H9 (cell line): ENCODE measurements around the gene PDZK1IP1. TPM values are rescaled to one million over a fixed set of nuclear protein-coding genes. Genes with fewer than 3 reads are reported as not detected.
"Not testable (repeated sequence)": the region's sequence is repeated elsewhere in the genome, so short reads cannot be mapped to it uniquely, and the experiment has no call there.

Experiments
- DNase-seq: peaks from one replicate; pipeline ENCODE4 v3.0.0-alpha.2; 2017
- H2AFZ ChIP-seq: one replicate; pipeline ENCODE4 v1.6.1; 2013; ENCODE audit warnings: mild to moderate bottlenecking, low read length, control low read depth, moderate library complexity
- H2AK5ac ChIP-seq: 2 replicates; pipeline ENCODE4 v1.6.1; 2013; ENCODE audit warnings: low read length, control low read depth, mixed read lengths; ENCODE audit not compliant: insufficient read length
- H2BK120ac ChIP-seq: one replicate; pipeline ENCODE4 v1.6.1; 2013; ENCODE audit warnings: low read depth, mild to moderate bottlenecking, low read length, control low read depth, inconsistent platforms; ENCODE audit not compliant: poor library complexity, severe bottlenecking
- H2BK12ac ChIP-seq: 2 replicates; pipeline ENCODE4 v1.6.1; 2013; ENCODE audit warnings: low read length, control low read depth, mixed read lengths, low read depth; ENCODE audit not compliant: insufficient read length
- H2BK15ac ChIP-seq: 2 replicates; pipeline ENCODE4 v1.6.1; 2013; ENCODE audit warnings: low read depth, low read length, control low read depth
- H2BK20ac ChIP-seq: one replicate; pipeline ENCODE4 v1.6.1; 2013; ENCODE audit warnings: low read depth, mild to moderate bottlenecking, low read length, control low read depth, inconsistent platforms; ENCODE audit not compliant: poor library complexity, severe bottlenecking
- H2BK5ac ChIP-seq: 2 replicates; pipeline ENCODE4 v1.6.1; 2013; ENCODE audit warnings: low read length, control low read depth, mixed read lengths; ENCODE audit not compliant: insufficient read length
- H3K14ac ChIP-seq: 2 replicates; pipeline ENCODE4 v1.6.1; 2013; ENCODE audit warnings: low read length, control low read depth; ENCODE audit not compliant: insufficient read depth
- H3K18ac ChIP-seq: 2 replicates; pipeline ENCODE4 v1.6.1; 2013; ENCODE audit warnings: low read depth, mild to moderate bottlenecking, mixed read lengths, low read length, control low read depth; ENCODE audit not compliant: insufficient read length
- H3K23ac ChIP-seq: 2 replicates; pipeline ENCODE4 v1.6.1; 2013; ENCODE audit warnings: low read length, control low read depth, mixed read lengths, low read depth; ENCODE audit not compliant: insufficient read length
- H3K23me2 ChIP-seq: 2 replicates; pipeline ENCODE4 v1.6.1; 2013; ENCODE audit warnings: low read depth, mild to moderate bottlenecking, mixed read lengths, low read length, control low read depth; ENCODE audit not compliant: insufficient read length, poor library complexity, severe bottlenecking
- H3K27ac ChIP-seq: 2 replicates; pipeline ENCODE4 v1.5.1; 2013; ENCODE audit warnings: low read length, control low read depth, mixed read lengths, low read depth; ENCODE audit not compliant: insufficient read length
- H3K27me3 ChIP-seq: 2 replicates; pipeline ENCODE4 v1.6.1; 2013; ENCODE audit warnings: low read length, control low read depth, inconsistent platforms; ENCODE audit not compliant: insufficient read depth
- H3K4ac ChIP-seq: 2 replicates; pipeline ENCODE4 v1.6.1; 2013; ENCODE audit warnings: low read depth, mild to moderate bottlenecking, control low read depth, inconsistent platforms, low read length, moderate library complexity
- H3K4me1 ChIP-seq: 2 replicates; pipeline ENCODE4 v1.6.1; 2013; ENCODE audit warnings: low read length, control low read depth, inconsistent platforms; ENCODE audit not compliant: insufficient read depth
- H3K4me2 ChIP-seq: 2 replicates; pipeline ENCODE4 v1.6.1; 2013; ENCODE audit warnings: low read length, control low read depth, mixed read lengths; ENCODE audit not compliant: insufficient read length, insufficient read depth
- H3K56ac ChIP-seq: 2 replicates; pipeline ENCODE4 v1.6.1; 2013; ENCODE audit warnings: low read depth, mild to moderate bottlenecking, mixed read lengths, low read length, control low read depth; ENCODE audit not compliant: insufficient read length
- H3K79me1 ChIP-seq: 2 replicates; pipeline ENCODE4 v1.6.1; 2013; ENCODE audit warnings: low read depth, mild to moderate bottlenecking, moderate library complexity, low read length, control low read depth, inconsistent platforms; ENCODE audit not compliant: insufficient read depth, poor library complexity, severe bottlenecking
- H3K79me2 ChIP-seq: 2 replicates; pipeline ENCODE4 v1.6.1; 2013; ENCODE audit warnings: low read length, control low read depth, inconsistent platforms; ENCODE audit not compliant: insufficient read depth
- H3K9ac ChIP-seq: 2 replicates; pipeline ENCODE4 v1.6.1; 2013; ENCODE audit warnings: low read length, control low read depth, mixed read lengths; ENCODE audit not compliant: insufficient read length; ENCODE audit errors: extremely low read depth
- H3K9me3 ChIP-seq: one replicate; pipeline ENCODE4 v1.6.1; 2013; ENCODE audit warnings: low read depth, low read length, inconsistent platforms; ENCODE audit not compliant: control insufficient read depth
- H3T11ph ChIP-seq: one replicate; pipeline ENCODE4 v1.6.1; 2013; ENCODE audit warnings: mild to moderate bottlenecking, low read length, control low read depth, inconsistent platforms
- H4K20me1 ChIP-seq: one replicate; pipeline ENCODE4 v1.6.1; 2013; ENCODE audit not compliant: control insufficient read depth, insufficient read length, insufficient read depth
- H4K5ac ChIP-seq: 2 replicates; pipeline ENCODE4 v1.6.1; 2013; ENCODE audit warnings: low read depth, mild to moderate bottlenecking, mixed read lengths, low read length, control low read depth; ENCODE audit not compliant: insufficient read length
- H4K8ac ChIP-seq: replicated peaks from 2 replicates; pipeline ENCODE4 v1.6.1; 2013; ENCODE audit warnings: low read length, control low read depth, mixed read lengths, low read depth; ENCODE audit not compliant: insufficient read length
- H4K91ac ChIP-seq: 2 replicates; pipeline ENCODE4 v1.6.1; 2013; ENCODE audit warnings: low read depth, mild to moderate bottlenecking, moderate library complexity, mixed read lengths, low read length, control low read depth; ENCODE audit not compliant: insufficient read length
- H3K27ac Mint-ChIP-seq, 3 experiments: 2 replicates in 2 of 3; 3 replicates in 1 of 3; pipeline ENCODE4 v1.8.0; 2020 to 2021; ENCODE audit warnings: mixed read lengths in 3 of 3, mild to moderate bottlenecking in 1 of 3, moderate library complexity in 1 of 3
- H3K27me3 Mint-ChIP-seq: 2 replicates; pipeline ENCODE4 v1.8.0; 2021; ENCODE audit warnings: low read depth, mild to moderate bottlenecking, moderate library complexity, mixed read lengths
- H3K36me3 Mint-ChIP-seq, 3 experiments: 2 replicates in 2 of 3; 3 replicates in 1 of 3; pipeline ENCODE4 v1.8.0; 2020 to 2021; ENCODE audit warnings: low read depth in 3 of 3, mixed read lengths in 3 of 3; ENCODE audit not compliant: insufficient read depth in 1 of 3
- H3K4me1 Mint-ChIP-seq, 2 experiments: 2 replicates each; pipeline ENCODE4 v1.8.0; 2020; ENCODE audit warnings: mixed read lengths in 2 of 2
- H3K4me3 Mint-ChIP-seq, 2 experiments: 2 replicates in 1 of 2; 3 replicates in 1 of 2; pipeline ENCODE4 v1.8.0; 2020 to 2021; ENCODE audit warnings: mild to moderate bottlenecking in 2 of 2, mixed read lengths in 2 of 2, moderate library complexity in 1 of 2
- H3K9me3 Mint-ChIP-seq, 2 experiments: 2 replicates in 1 of 2; 3 replicates in 1 of 2; pipeline ENCODE4 v1.8.0; 2020; ENCODE audit warnings: mild to moderate bottlenecking in 2 of 2, mixed read lengths in 2 of 2, moderate library complexity in 1 of 2
- WGBS: extraction: QIAGEN DNeasy Blood & Tissue Kit; methylation state at CpG from one replicate; pipeline ENCODE4 v1.1.7; 2013; ENCODE audit warnings: missing lambda C conversion rate, low lambda C conversion rate, mixed read lengths; ENCODE audit not compliant: insufficient read length; ENCODE audit errors: extremely low coverage; 5-methylcytosine and 5-hydroxymethylcytosine counted together
- total RNA-seq: library from RNA; stranded (reverse); gene quantifications from 2 replicates; pipeline ENCODE4 v1.2.1, GENCODE V29; 2021
- TF ChIP-seq, protein P1 (sequence below): fragments of 200-600 bp; sonication (generic); conservative IDR thresholded peaks from 3 replicates; pipeline ENCODE4 v1.8.0; 2021; ENCODE audit warnings: antibody characterized with exemption, mild to moderate bottlenecking

PDZK1IP1 gene
- total RNA-seq, 1 experiment from 2014 or later = not detected

DNA sequence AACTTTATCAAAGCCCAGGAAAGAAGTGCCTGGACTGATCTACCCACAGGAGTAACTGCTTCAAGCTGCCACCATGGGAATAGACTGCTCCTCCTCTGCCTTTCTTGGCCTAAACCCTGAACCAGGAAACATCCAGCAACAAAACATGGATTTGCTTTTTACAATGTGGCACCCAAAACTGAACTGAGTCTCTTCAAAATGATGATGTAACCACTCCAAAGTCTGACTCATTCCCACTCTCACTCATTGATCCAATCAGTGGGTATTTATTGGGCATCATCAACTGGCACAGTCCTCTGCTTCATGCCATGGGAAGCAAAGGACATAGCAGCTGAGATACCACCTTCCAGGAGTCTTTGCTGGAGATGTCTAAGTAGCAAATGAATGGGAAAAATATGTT lies 29.1 kb downstream of the PDZK1IP1 start:
- no peak overlapping the region for H3K4me3 Mint-ChIP-seq
- Histone ChIP-seq H3K27ac (no peak overlapping the region), H4K20me1 (no peaks in the 10 kb centered on the region), H2BK12ac (no peak overlapping the region), H3K23me2 (no peaks in the 10 kb centered on the region), H3K9me3 (no peaks in the 10 kb centered on the region), H3T11ph (no peak overlapping the region), H2BK120ac (no peak overlapping the region), H3K23ac (no peak overlapping the region), H3K14ac (no peak overlapping the region), H2BK15ac (no peak overlapping the region), H3K79me2 (no peaks in the 10 kb centered on the region), H4K8ac (no peak overlapping the region), H3K4ac (no peak overlapping the region), H3K56ac (no peak overlapping the region), H3K27me3 (no peaks in the 10 kb centered on the region), H4K5ac (no peak overlapping the region), H3K79me1 (no peaks in the 10 kb centered on the region), H3K9ac (no peak overlapping the region), H3K4me1 (no peaks in the 10 kb centered on the region), H2BK20ac (no peak overlapping the region), H3K4me2 (no peak overlapping the region), H2BK5ac (no peak overlapping the region), H3K18ac (no peak overlapping the region), H2AFZ (no peak overlapping the region), H2AK5ac (no peak overlapping the region), H4K91ac (no peak overlapping the region)
- H3K9me3 Mint-ChIP-seq = peaks cover 7 to 19% of the 10 kb centered on the region in 2 experiments
- no peaks in the 10 kb centered on the region for H3K4me1 Mint-ChIP-seq
- no peak for DNase-seq
- H3K27ac Mint-ChIP-seq = no peak overlapping the region
- H3K27me3 Mint-ChIP-seq = peaks cover 17% of the 10 kb centered on the region
- H3K36me3 Mint-ChIP-seq = peaks cover 2 to 3% (median 3%) of the 10 kb centered on the region in 3 experiments; a peak in 5 of 7 replicates
- TF ChIP-seq, protein P1, sequence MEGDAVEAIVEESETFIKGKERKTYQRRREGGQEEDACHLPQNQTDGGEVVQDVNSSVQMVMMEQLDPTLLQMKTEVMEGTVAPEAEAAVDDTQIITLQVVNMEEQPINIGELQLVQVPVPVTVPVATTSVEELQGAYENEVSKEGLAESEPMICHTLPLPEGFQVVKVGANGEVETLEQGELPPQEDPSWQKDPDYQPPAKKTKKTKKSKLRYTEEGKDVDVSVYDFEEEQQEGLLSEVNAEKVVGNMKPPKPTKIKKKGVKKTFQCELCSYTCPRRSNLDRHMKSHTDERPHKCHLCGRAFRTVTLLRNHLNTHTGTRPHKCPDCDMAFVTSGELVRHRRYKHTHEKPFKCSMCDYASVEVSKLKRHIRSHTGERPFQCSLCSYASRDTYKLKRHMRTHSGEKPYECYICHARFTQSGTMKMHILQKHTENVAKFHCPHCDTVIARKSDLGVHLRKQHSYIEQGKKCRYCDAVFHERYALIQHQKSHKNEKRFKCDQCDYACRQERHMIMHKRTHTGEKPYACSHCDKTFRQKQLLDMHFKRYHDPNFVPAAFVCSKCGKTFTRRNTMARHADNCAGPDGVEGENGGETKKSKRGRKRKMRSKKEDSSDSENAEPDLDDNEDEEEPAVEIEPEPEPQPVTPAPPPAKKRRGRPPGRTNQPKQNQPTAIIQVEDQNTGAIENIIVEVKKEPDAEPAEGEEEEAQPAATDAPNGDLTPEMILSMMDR = no peak

DNA sequence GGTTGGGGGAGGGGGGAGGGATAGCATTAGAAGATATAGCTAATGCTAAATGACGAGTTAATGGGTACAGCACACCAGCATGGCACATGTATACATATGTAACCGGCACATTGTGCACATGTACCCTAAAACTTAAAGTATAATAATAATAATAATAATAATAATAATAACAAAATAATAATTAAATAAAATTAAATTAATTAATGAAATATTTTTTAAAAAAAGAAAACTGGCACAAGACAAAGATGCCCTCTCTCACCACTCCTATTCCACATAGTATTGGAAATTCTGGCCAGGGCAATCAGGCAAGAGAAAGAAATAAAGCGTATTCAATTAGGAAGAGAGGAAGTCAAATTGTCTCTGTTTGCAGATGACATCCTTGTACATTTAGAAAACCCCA lies 31.9 kb downstream of the PDZK1IP1 start:
- not testable (repeated sequence) for H3K23ac ChIP-seq, H2AK5ac ChIP-seq, H4K8ac ChIP-seq, H3K14ac ChIP-seq, H2BK15ac ChIP-seq, H3K56ac ChIP-seq, H3K18ac ChIP-seq, H3K23me2 ChIP-seq, H3K79me2 ChIP-seq, H4K91ac ChIP-seq, H3K4me3 Mint-ChIP-seq, H3K4ac ChIP-seq, H2BK12ac ChIP-seq, H3K9me3 ChIP-seq, H2BK20ac ChIP-seq, H3K27me3 ChIP-seq, H2BK5ac ChIP-seq, H3K4me2 ChIP-seq, H3K4me1 Mint-ChIP-seq, H2BK120ac ChIP-seq, H3K4me1 ChIP-seq, H3T11ph ChIP-seq, H3K27ac ChIP-seq, H3K36me3 Mint-ChIP-seq, H3K9ac ChIP-seq, H4K5ac ChIP-seq, H4K20me1 ChIP-seq, DNase-seq, H3K27ac Mint-ChIP-seq, H3K9me3 Mint-ChIP-seq, H3K79me1 ChIP-seq, H2AFZ ChIP-seq
- WGBS = no CpG with 5 or more reads among the region's 3 CpGs
- H3K27me3 Mint-ChIP-seq = peaks cover 13% of the 10 kb centered on the region
